ENCODE results near the gene SRSF10. TPM values are rescaled to one million over a fixed set of nuclear protein-coding genes. Genes with fewer than 3 reads are reported as not detected.

Gene SRSF10
- total and polyA plus RNA-seq, 9 of the 15 experiments (the other 6 are each of a cell fraction or from before 2014, with no cell fraction given) = 154 to 264 (median 205) TPM

DNA sequence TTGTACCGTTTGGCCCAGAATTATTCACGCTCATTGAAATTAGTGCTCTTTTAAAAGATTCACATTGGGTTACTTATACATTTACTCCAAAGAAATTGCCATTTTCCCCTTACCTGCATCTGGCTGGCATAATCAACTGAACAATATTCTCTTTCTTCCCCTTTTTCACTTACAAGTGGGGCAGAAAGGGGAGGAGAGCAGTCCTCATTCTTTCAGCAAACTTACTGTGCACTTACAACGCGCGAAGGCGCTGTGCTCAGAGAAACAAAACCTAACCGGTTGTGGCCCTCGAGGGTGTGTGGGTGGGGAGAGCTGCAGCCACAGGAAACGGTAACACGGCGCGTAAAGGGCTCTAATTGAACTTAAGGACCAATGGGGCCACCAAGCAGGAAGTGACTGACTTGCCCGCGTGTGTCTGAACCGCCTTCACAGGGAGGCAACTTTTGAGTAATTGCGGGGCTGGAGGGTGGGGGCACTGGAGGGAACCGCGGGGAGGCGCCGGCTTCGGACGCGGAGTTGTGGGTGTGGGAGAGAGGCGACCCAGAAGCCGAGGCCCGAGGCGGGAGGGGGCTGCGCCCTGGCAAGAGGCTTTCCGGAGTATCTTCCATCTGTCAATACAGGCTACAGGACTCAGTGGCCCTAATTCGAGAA, 21.2 kb downstream of the SRSF10 start (continued):
- TF ChIP-seq JUN (IDR thresholded peaks at IDR 0.05; ENCODE audit: borderline replicate concordance, low read depth, low read length) (peak; percentile 37; the same call in 1 of the 2 replicates), JUN (CRISPR knock-in tag; IDR thresholded peaks at IDR 0.05; ENCODE audit: borderline replicate concordance) (no peak; the same call in 1 of the 2 replicates), ARID4B (CRISPR knock-in tag; IDR thresholded peaks at IDR 0.05) (peak; percentile 66), SMARCC2 (IDR thresholded peaks at IDR 0.05; ENCODE audit: low read depth) (peak; percentile 41; the same call in 1 of the 2 replicates), BRF1 (IDR thresholded peaks at IDR 0.05; ENCODE audit: borderline replicate concordance, extremely low read depth, insufficient read length) (no peak), ZEB2 (IDR thresholded peaks at IDR 0.05) (peak; percentile 18; the same call in 1 of the 2 replicates), RNF219 (CRISPR knock-in tag; IDR thresholded peaks at IDR 0.05) (no peak), KDM1A (IDR thresholded peaks at IDR 0.05) (no peak; a peak in 1 of 4 replicates), SMC3 (conservative IDR thresholded peaks at IDR 0.05; ENCODE audit: insufficient read depth, low read depth, low read length) (no peak), CBX3 (IDR thresholded peaks at IDR 0.05; ENCODE audit: borderline replicate concordance in 1 of 2, low read length in 2 of 2) (peak in 1 of 2 experiments; percentile 65; a peak in 1 of 3 replicates), YY1 (IDR thresholded peaks at IDR 0.05; ENCODE audit: borderline replicate concordance in 1 of 3, control insufficient read depth in 1 of 3, extremely low read depth in 1 of 3, insufficient read depth in 3 of 3, insufficient read length in 1 of 3, insufficient replicate concordance in 2 of 3, low read depth in 1 of 3, low read length in 2 of 3) (peak in 2 of 3 experiments; percentile 61 to 82)

Data from K562 (cell line).